WTC11 (cell line): ENCODE results near the gene GRAP2.

Experiments
- AR ChIP-seq: fragments of 250-450 bp; sonication (Bioruptor Pico); IDR thresholded peaks from 2 replicates; pipeline ENCODE4 v1.9.0; 2021; ENCODE audit warnings: mild to moderate bottlenecking
- CTCF ChIP-seq: fragments of 200-600 bp; IDR thresholded peaks from 2 replicates; pipeline ENCODE4 v1.8.0; 2022; ENCODE audit warnings: antibody characterized with exemption
- HMGA2 ChIP-seq: fragments of 250-450 bp; sonication (Bioruptor Pico); IDR thresholded peaks from 2 replicates; pipeline ENCODE4 v1.4.0; 2021; ENCODE audit warnings: mild to moderate bottlenecking, moderate library complexity
- SP1 ChIP-seq: sonication (generic); formaldehyde crosslinking; conservative IDR thresholded peaks from 2 replicates; pipeline ENCODE4 v1.8.1; 2022; ENCODE audit warnings: missing genetic modification reagents
- USF2 ChIP-seq: sonication (generic); formaldehyde crosslinking; IDR thresholded peaks from 2 replicates; pipeline ENCODE4 v1.8.1; 2023; ENCODE audit warnings: mild to moderate bottlenecking, missing genetic modification reagents, moderate library complexity
- ZNF317 ChIP-seq: sonication (generic); formaldehyde crosslinking; IDR thresholded peaks from 2 replicates; pipeline ENCODE4 v1.8.1; 2023; ENCODE audit warnings: low read depth, mild to moderate bottlenecking, moderate library complexity, missing genetic modification reagents, borderline replicate concordance
- TF ChIP-seq, protein P1 (sequence below): sonication (generic); formaldehyde crosslinking; conservative IDR thresholded peaks from 2 replicates; pipeline ENCODE4 v1.8.1; 2022; ENCODE audit warnings: mild to moderate bottlenecking, missing genetic modification reagents
- TF ChIP-seq, protein P2 (sequence below): sonication (generic); formaldehyde crosslinking; IDR thresholded peaks from 2 replicates; pipeline ENCODE4 v1.8.1; 2023; ENCODE audit warnings: mild to moderate bottlenecking, moderate library complexity, missing genetic modification reagents

GRCh38 chr22:40014667-40015248 lies 113.9 kb downstream of the GRAP2 start:
- TF ChIP-seq CTCF: no peak
- TF ChIP-seq, protein P1, sequence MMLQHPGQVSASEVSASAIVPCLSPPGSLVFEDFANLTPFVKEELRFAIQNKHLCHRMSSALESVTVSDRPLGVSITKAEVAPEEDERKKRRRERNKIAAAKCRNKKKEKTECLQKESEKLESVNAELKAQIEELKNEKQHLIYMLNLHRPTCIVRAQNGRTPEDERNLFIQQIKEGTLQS (CRISPR knock-in tag): no peak
- TF ChIP-seq SP1 (CRISPR knock-in tag): no peak
- TF ChIP-seq, protein P2, sequence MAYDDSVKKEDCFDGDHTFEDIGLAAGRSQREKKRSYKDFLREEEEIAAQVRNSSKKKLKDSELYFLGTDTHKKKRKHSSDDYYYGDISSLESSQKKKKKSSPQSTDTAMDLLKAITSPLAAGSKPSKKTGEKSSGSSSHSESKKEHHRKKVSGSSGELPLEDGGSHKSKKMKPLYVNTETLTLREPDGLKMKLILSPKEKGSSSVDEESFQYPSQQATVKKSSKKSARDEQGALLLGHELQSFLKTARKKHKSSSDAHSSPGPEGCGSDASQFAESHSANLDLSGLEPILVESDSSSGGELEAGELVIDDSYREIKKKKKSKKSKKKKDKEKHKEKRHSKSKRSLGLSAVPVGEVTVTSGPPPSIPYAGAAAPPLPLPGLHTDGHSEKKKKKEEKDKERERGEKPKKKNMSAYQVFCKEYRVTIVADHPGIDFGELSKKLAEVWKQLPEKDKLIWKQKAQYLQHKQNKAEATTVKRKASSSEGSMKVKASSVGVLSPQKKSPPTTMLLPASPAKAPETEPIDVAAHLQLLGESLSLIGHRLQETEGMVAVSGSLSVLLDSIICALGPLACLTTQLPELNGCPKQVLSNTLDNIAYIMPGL (CRISPR knock-in tag): no peak
- no peak for TF ChIP-seq USF2
- TF ChIP-seq AR (CRISPR knock-in tag): no peak
- TF ChIP-seq ZNF317 (CRISPR knock-in tag): no peak
- no peak for TF ChIP-seq HMGA2
